SK-N-MC (cell line): ENCODE measurements around the gene SRGAP1.
"Not testable (repeated sequence)": the region's sequence is repeated elsewhere in the genome, so short reads cannot be mapped to it uniquely, and the experiment has no call there.

Source experiments
- DNase-seq: peaks from one replicate; pipeline ENCODE4 v3.0.0-alpha.2; 2011; ENCODE audit warnings: low read depth, low spot score
- H3K27ac ChIP-seq: fragments of 200-600 bp; sonication (generic); 2 replicates; pipeline ENCODE4 v1.5.1; 2016; ENCODE audit warnings: mixed run types
- H3K36me3 ChIP-seq: fragments of 200-600 bp; sonication (generic); 2 replicates; pipeline ENCODE4 v1.6.1; 2017; ENCODE audit warnings: antibody characterized with exemption, low read length, mixed read lengths; ENCODE audit not compliant: insufficient read depth
- H3K4me3 ChIP-seq: fragments of 200-600 bp; sonication (generic); 2 replicates; pipeline ENCODE4 v1.5.1; 2016
- H3K9ac ChIP-seq: fragments of 200-600 bp; sonication (generic); 2 replicates; pipeline ENCODE4 v1.8.0; 2017; ENCODE audit warnings: mixed run types, mixed read lengths; ENCODE audit not compliant: insufficient read length
- H3K9me3 ChIP-seq: fragments of 200-600 bp; sonication (generic); 2 replicates; pipeline ENCODE4 v1.6.1; 2017; ENCODE audit warnings: low read depth, mild to moderate bottlenecking, antibody characterized with exemption, low read length, moderate library complexity, mixed read lengths
- EZH2 ChIP-seq: fragments of 200-600 bp; sonication (generic); IDR thresholded peaks from one replicate; pipeline ENCODE4 v1.6.1; 2017; ENCODE audit warnings: antibody characterized with exemption
- FOXP2 ChIP-seq: optimal IDR thresholded peaks from 2 replicates; pipeline ENCODE3; 2011; ENCODE audit warnings: mild to moderate bottlenecking, moderate library complexity; ENCODE audit not compliant: insufficient read depth; ENCODE audit errors: extremely low read length, control extremely low read depth
- POLR2AphosphoS5 ChIP-seq: IDR thresholded peaks from 2 replicates; pipeline ENCODE4 v1.6.1; 2012; ENCODE audit warnings: mild to moderate bottlenecking, low read depth, low read length, borderline replicate concordance

SRGAP1 gene

GRCh38 chr12:63869656-63870055 lies 25.2 kb downstream of the SRGAP1 start:
- TF ChIP-seq POLR2AphosphoS5 = no peak
- TF ChIP-seq EZH2 = no peak
- TF ChIP-seq FOXP2 = no peak
- H3K4me3 ChIP-seq = 0 out of 2 replicates have a peak overlapping the region, but pooled peaks have one; percentile 10
- H3K9ac ChIP-seq = no peak overlapping the region
- DNase-seq = no peak
- no peaks in the 10 kb centered on the region for H3K9me3 ChIP-seq
- H3K27ac ChIP-seq = no peak overlapping the region
- H3K36me3 ChIP-seq = no peaks in the 10 kb centered on the region

GRCh38 chr12:63870838-63871237 lies 26.3 kb downstream of the SRGAP1 start:
- DNase-seq = no peak
- Histone ChIP-seq H3K9me3 (no peaks in the 10 kb centered on the region), H3K9ac (no peak overlapping the region), H3K4me3 (no peak overlapping the region), H3K27ac (no peak overlapping the region), H3K36me3 (no peaks in the 10 kb centered on the region)
- no peak for TF ChIP-seq EZH2
- TF ChIP-seq POLR2AphosphoS5 = no peak
- TF ChIP-seq FOXP2 = no peak

GRCh38 chr12:63874897-63875480 lies 30.5 kb downstream of the SRGAP1 start:
- peak overlapping the region; percentile 70 for H3K27ac ChIP-seq
- TF ChIP-seq POLR2AphosphoS5 (no peak), EZH2 (no peak), FOXP2 (no peak)
- peak overlapping the region; percentile 49 for H3K9ac ChIP-seq
- no peaks in the 10 kb centered on the region for H3K9me3 ChIP-seq
- no peak for DNase-seq
- no peaks in the 10 kb centered on the region for H3K36me3 ChIP-seq
- H3K4me3 ChIP-seq = peak overlapping the region; percentile 54; the same call in 1 of the 2 replicates

- Histone ChIP-seq H3K27ac (peak overlapping the region; percentile 70), H3K4me3 (peak overlapping the region; percentile 54), H3K9ac (peak overlapping the region; percentile 49), H3K9me3 (no peaks in the 10 kb centered on the region), H3K36me3 (no peaks in the 10 kb centered on the region)
- TF ChIP-seq POLR2AphosphoS5 (no peak), EZH2 (no peak)
- no peak for DNase-seq
Measured at GRCh38 chr12:63875703-63876102, 31.2 kb downstream of the SRGAP1 start.

GRCh38 chr12:63876980-63877379 lies 32.5 kb downstream of the SRGAP1 start:
- no peak for DNase-seq
- Histone ChIP-seq H3K4me3 (no peak overlapping the region), H3K9ac (no peak overlapping the region), H3K36me3 (no peaks in the 10 kb centered on the region), H3K27ac (peak overlapping the region; percentile 44; the same call in 1 of the 2 replicates), H3K9me3 (no peaks in the 10 kb centered on the region)
- no peak for TF ChIP-seq EZH2

GRCh38 chr12:63877693-63878092 lies 33.2 kb downstream of the SRGAP1 start:
- no peaks in the 10 kb centered on the region for H3K36me3 ChIP-seq
- no peak for TF ChIP-seq POLR2AphosphoS5
- TF ChIP-seq FOXP2 = no peak
- no peak for TF ChIP-seq EZH2
- peak overlapping the region; percentile 44; the same call in 1 of the 2 replicates for H3K27ac ChIP-seq
- no peak for DNase-seq
- H3K9me3 ChIP-seq = no peaks in the 10 kb centered on the region
- no peak overlapping the region for H3K9ac ChIP-seq
- H3K4me3 ChIP-seq = no peak overlapping the region

GRCh38 chr12:63880235-63880634 lies 35.7 kb downstream of the SRGAP1 start:
- H3K27ac ChIP-seq, H3K36me3 ChIP-seq, DNase-seq, H3K4me3 ChIP-seq, H3K9ac ChIP-seq, H3K9me3 ChIP-seq: not testable (repeated sequence)

- H3K9me3 ChIP-seq = no peaks in the 10 kb centered on the region
- no peaks in the 10 kb centered on the region for H3K36me3 ChIP-seq
- no peak overlapping the region for H3K9ac ChIP-seq
- TF ChIP-seq POLR2AphosphoS5 (no peak), FOXP2 (no peak), EZH2 (no peak)
- H3K4me3 ChIP-seq = no peak overlapping the region
- no peak for DNase-seq
- H3K27ac ChIP-seq = no peak overlapping the region
Measured at GRCh38 chr12:63880742-63881263, 36.3 kb downstream of the SRGAP1 start.

GRCh38 chr12:63882844-63883243 lies 38.3 kb downstream of the SRGAP1 start:
- no peaks in the 10 kb centered on the region for H3K36me3 ChIP-seq
- H3K9me3 ChIP-seq = no peaks in the 10 kb centered on the region
- no peak overlapping the region for H3K9ac ChIP-seq
- no peak overlapping the region for H3K27ac ChIP-seq
- TF ChIP-seq EZH2 (no peak), FOXP2 (no peak), POLR2AphosphoS5 (no peak)
- no peak for DNase-seq
- no peak overlapping the region for H3K4me3 ChIP-seq
